WTC11 (cell line): ENCODE data around the gene ZNF827. TPM values are rescaled to one million over a fixed set of nuclear protein-coding genes. Genes with fewer than 3 reads are reported as not detected.

Experiments used
- ATAC-seq: fragments of 200-7000 bp; cut with Tn5 transposase; 2 replicates; pipeline ENCODE4 v1.10.0; 2021; ENCODE audit warnings: mild to moderate bottlenecking, moderate library complexity
- CTCF ChIA-PET: fragments of 300-600 bp; sonication (Branson Sonifier 250); formaldehyde crosslinking; loops from one replicate; lab custom pipeline; 2021; ENCODE audit warnings: antibody characterized with exemption; lab: Charles Lee
- POLR2A ChIA-PET: fragments of 350-600 bp; sonication (Branson Sonifier 250); formaldehyde crosslinking; loops from one replicate; lab custom pipeline; 2021; ENCODE audit warnings: antibody characterized with exemption; lab: Charles Lee
- DNase-seq: peaks from one replicate; pipeline ENCODE4 v3.0.0; 2021; ENCODE audit warnings: low spot score
- H3K27ac Mint-ChIP-seq: 2 replicates; pipeline ENCODE4 v1.8.0; 2021; ENCODE audit warnings: mixed read lengths
- H3K27me3 Mint-ChIP-seq: 2 replicates; pipeline ENCODE4 v1.8.0; 2021; ENCODE audit warnings: low read depth, mild to moderate bottlenecking, moderate library complexity, mixed read lengths
- H3K36me3 Mint-ChIP-seq: 2 replicates; pipeline ENCODE4 v1.8.0; 2021; ENCODE audit warnings: mixed read lengths
- H3K4me1 Mint-ChIP-seq: 2 replicates; pipeline ENCODE4 v1.8.0; 2022; ENCODE audit warnings: mixed read lengths
- H3K4me3 Mint-ChIP-seq: 2 replicates; pipeline ENCODE4 v1.8.0; 2021; ENCODE audit warnings: mild to moderate bottlenecking, moderate library complexity, mixed read lengths
- H3K9me3 Mint-ChIP-seq: 2 replicates; pipeline ENCODE4 v1.8.0; 2021; ENCODE audit warnings: mixed read lengths
- CTCF ChIP-seq: fragments of 200-600 bp; IDR thresholded peaks from 2 replicates; pipeline ENCODE4 v1.8.0; 2022; ENCODE audit warnings: antibody characterized with exemption
- ELF4 ChIP-seq: sonication (generic); formaldehyde crosslinking; IDR thresholded peaks from 2 replicates; pipeline ENCODE4 v1.8.1; 2022; ENCODE audit warnings: low read depth, mild to moderate bottlenecking, moderate library complexity, missing genetic modification reagents
- FOXK1 ChIP-seq: sonication (generic); formaldehyde crosslinking; IDR thresholded peaks from 2 replicates; pipeline ENCODE4 v1.8.0; 2022; ENCODE audit warnings: mild to moderate bottlenecking, moderate library complexity, missing genetic modification reagents
- FOXP1 ChIP-seq: sonication (generic); formaldehyde crosslinking; IDR thresholded peaks from 2 replicates; pipeline ENCODE4 v1.8.0; 2022; ENCODE audit warnings: missing genetic modification reagents, mild to moderate bottlenecking, moderate library complexity, borderline replicate concordance
- MXD4 ChIP-seq: fragments of 250-450 bp; sonication (Bioruptor Pico); IDR thresholded peaks from 2 replicates; pipeline ENCODE4 v1.8.0; 2021; ENCODE audit warnings: mild to moderate bottlenecking, moderate library complexity, borderline replicate concordance
- NR1H2 ChIP-seq: sonication (generic); formaldehyde crosslinking; IDR thresholded peaks from 2 replicates; pipeline ENCODE4 v1.9.0; 2021; ENCODE audit warnings: mild to moderate bottlenecking, moderate library complexity, missing genetic modification reagents
- ZBTB43 ChIP-seq: sonication (generic); formaldehyde crosslinking; IDR thresholded peaks from 2 replicates; pipeline ENCODE4 v1.8.1; 2023; ENCODE audit warnings: mild to moderate bottlenecking, missing genetic modification reagents
- ZMAT4 ChIP-seq: fragments of 250-450 bp; sonication (Bioruptor Pico); IDR thresholded peaks from 2 replicates; pipeline ENCODE4 v1.9.0; 2021; ENCODE audit warnings: mild to moderate bottlenecking
- ZNF138 ChIP-seq: sonication (generic); formaldehyde crosslinking; conservative IDR thresholded peaks from 2 replicates; pipeline ENCODE4 v1.8.1; 2022; ENCODE audit warnings: mild to moderate bottlenecking, moderate library complexity, missing genetic modification reagents
- ZNF263 ChIP-seq: sonication (generic); formaldehyde crosslinking; IDR thresholded peaks from 2 replicates; pipeline ENCODE4 v1.8.1; 2022; ENCODE audit warnings: low read depth, mild to moderate bottlenecking, moderate library complexity, missing genetic modification reagents
- ZNF423 ChIP-seq: fragments of 250-450 bp; sonication (Bioruptor Pico); IDR thresholded peaks from 2 replicates; pipeline ENCODE4 v2.1.2; 2022; ENCODE audit warnings: mild to moderate bottlenecking, moderate library complexity
- ZNF671 ChIP-seq: fragments of 250-450 bp; sonication (Bioruptor Pico); IDR thresholded peaks from 2 replicates; pipeline ENCODE4 v1.8.0; 2021; ENCODE audit warnings: mild to moderate bottlenecking
- total RNA-seq: library from RNA; stranded (reverse); gene quantifications from 3 replicates; pipeline ENCODE4 v1.2.3, GENCODE V29; 2021
- TF ChIP-seq, protein P1 (sequence below): fragments of 250-450 bp; sonication (Bioruptor Pico); conservative IDR thresholded peaks from 2 replicates; pipeline ENCODE4 v1.9.0; 2021; ENCODE audit warnings: mild to moderate bottlenecking
- TF ChIP-seq, protein P2 (sequence below): sonication (generic); formaldehyde crosslinking; IDR thresholded peaks from 2 replicates; pipeline ENCODE4 v1.8.0; 2022; ENCODE audit warnings: mild to moderate bottlenecking, missing genetic modification reagents
- TF ChIP-seq, protein P3 (sequence below): sonication (generic); formaldehyde crosslinking; IDR thresholded peaks from 2 replicates; pipeline ENCODE4 v1.8.1; 2023; ENCODE audit warnings: mild to moderate bottlenecking, moderate library complexity, missing genetic modification reagents
- TF ChIP-seq, protein P4 (sequence below): sonication (generic); formaldehyde crosslinking; IDR thresholded peaks from 2 replicates; pipeline ENCODE4 v1.8.1; 2022; ENCODE audit warnings: missing genetic modification reagents, borderline replicate concordance
- TF ChIP-seq, protein P5 (sequence below): sonication (generic); formaldehyde crosslinking; IDR thresholded peaks from 2 replicates; pipeline ENCODE4 v1.8.1; 2022; ENCODE audit warnings: low read depth, missing genetic modification reagents, borderline replicate concordance

ZNF827 gene
- total RNA-seq, 1 experiment from 2014 or later, result 25.6 TPM

DNA sequence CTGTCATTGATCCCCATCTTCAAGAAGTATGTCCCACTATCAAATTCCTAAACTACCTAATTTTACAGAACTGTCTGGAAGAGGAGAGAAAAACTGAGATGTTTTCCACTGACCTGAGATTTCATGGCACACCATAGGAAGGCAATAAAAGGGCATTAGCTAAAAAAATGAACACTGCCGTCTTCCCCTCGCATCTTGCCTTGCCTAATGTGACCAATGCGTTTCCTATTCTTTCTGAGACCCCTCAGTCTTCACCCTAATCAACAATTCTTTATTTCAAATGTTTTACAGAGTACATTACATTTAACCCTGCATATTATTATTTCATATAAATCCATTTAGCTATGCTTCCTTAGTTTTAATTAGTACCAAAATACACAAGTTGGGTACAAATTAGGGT, 43.6 kb downstream of the ZNF827 start:
- POLR2A ChIA-PET, result no interaction called here
- Mint-ChIP-seq H3K27ac (peak overlapping the region; percentile 72), H3K27me3 (no peaks in the 10 kb centered on the region), H3K36me3 (peaks cover 15% of the 10 kb centered on the region), H3K9me3 (no peaks in the 10 kb centered on the region), H3K4me3 (no peak overlapping the region), H3K4me1 (peaks cover 85% of the 10 kb centered on the region)
- no peak for TF ChIP-seq MXD4 (CRISPR knock-in tag)
- TF ChIP-seq ZNF138 (CRISPR knock-in tag), result no peak
- TF ChIP-seq, protein P1, sequence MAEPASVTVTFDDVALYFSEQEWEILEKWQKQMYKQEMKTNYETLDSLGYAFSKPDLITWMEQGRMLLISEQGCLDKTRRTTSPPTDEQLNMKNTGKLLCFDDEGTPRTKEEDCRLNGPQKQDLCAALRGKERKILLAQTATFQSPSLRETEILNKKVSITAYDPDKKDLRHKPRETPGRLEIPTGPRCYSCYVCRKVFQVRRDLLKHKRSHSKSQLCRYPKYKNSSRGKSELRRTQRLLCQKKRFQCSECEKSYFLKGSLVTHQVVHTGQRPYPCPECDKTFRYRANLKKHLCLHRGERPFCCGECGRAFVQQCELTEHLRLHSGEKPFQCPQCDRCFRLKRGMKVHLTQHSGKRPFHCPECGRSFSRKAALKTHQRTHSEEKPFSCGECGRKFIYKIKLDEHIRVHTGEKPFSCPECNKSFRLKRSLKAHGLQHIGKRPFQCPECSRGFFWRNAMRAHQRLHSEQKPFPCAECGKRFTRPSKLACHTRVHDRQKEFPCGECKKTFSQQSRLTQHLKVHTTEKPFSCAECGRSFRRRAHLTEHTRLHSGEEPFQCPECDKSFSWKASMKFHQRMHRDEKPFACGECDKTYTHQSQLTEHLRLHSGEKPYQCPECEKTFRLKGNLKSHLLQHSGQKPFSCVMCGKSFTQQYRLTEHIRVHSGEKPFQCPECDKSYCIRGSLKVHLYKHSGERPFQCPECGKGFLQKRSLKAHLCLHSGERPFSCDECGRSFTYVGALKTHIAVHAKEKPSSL (CRISPR knock-in tag), result no peak
- TF ChIP-seq FOXK1 (CRISPR knock-in tag), result no peak
- TF ChIP-seq, protein P2, sequence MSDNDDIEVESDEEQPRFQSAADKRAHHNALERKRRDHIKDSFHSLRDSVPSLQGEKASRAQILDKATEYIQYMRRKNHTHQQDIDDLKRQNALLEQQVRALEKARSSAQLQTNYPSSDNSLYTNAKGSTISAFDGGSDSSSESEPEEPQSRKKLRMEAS (CRISPR knock-in tag), result no peak
- TF ChIP-seq, protein P3, sequence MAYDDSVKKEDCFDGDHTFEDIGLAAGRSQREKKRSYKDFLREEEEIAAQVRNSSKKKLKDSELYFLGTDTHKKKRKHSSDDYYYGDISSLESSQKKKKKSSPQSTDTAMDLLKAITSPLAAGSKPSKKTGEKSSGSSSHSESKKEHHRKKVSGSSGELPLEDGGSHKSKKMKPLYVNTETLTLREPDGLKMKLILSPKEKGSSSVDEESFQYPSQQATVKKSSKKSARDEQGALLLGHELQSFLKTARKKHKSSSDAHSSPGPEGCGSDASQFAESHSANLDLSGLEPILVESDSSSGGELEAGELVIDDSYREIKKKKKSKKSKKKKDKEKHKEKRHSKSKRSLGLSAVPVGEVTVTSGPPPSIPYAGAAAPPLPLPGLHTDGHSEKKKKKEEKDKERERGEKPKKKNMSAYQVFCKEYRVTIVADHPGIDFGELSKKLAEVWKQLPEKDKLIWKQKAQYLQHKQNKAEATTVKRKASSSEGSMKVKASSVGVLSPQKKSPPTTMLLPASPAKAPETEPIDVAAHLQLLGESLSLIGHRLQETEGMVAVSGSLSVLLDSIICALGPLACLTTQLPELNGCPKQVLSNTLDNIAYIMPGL (CRISPR knock-in tag), result no peak
- no peak for TF ChIP-seq ELF4
- TF ChIP-seq FOXP1 (CRISPR knock-in tag), result no peak
- TF ChIP-seq ZNF671, result no peak
- TF ChIP-seq ZMAT4 (CRISPR knock-in tag), result no peak
- no peak for TF ChIP-seq NR1H2
- TF ChIP-seq, protein P4, sequence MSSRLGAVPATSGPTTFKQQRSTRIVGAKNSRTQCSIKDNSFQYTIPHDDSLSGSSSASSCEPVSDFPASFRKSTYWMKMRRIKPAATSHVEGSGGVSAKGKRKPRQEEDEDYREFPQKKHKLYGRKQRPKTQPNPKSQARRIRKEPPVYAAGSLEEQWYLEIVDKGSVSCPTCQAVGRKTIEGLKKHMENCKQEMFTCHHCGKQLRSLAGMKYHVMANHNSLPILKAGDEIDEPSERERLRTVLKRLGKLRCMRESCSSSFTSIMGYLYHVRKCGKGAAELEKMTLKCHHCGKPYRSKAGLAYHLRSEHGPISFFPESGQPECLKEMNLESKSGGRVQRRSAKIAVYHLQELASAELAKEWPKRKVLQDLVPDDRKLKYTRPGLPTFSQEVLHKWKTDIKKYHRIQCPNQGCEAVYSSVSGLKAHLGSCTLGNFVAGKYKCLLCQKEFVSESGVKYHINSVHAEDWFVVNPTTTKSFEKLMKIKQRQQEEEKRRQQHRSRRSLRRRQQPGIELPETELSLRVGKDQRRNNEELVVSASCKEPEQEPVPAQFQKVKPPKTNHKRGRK (CRISPR knock-in tag), result no peak
- TF ChIP-seq ZBTB43 (CRISPR knock-in tag), result no peak
- TF ChIP-seq, protein P5, sequence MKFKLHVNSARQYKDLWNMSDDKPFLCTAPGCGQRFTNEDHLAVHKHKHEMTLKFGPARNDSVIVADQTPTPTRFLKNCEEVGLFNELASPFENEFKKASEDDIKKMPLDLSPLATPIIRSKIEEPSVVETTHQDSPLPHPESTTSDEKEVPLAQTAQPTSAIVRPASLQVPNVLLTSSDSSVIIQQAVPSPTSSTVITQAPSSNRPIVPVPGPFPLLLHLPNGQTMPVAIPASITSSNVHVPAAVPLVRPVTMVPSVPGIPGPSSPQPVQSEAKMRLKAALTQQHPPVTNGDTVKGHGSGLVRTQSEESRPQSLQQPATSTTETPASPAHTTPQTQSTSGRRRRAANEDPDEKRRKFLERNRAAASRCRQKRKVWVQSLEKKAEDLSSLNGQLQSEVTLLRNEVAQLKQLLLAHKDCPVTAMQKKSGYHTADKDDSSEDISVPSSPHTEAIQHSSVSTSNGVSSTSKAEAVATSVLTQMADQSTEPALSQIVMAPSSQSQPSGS (CRISPR knock-in tag), result no peak
- ATAC-seq (no peak), DNase-seq (no peak)
- CTCF ChIA-PET, result interaction anchor here (1.6 kb wide), 1 partner anchor 13 kb away, joined by 3 read pairs; no protein-coding TSS in a partner anchor

- DNase-seq (peak; percentile 66), ATAC-seq (peak; percentile 68)
- ChIA-PET CTCF (interaction anchor here (0.7 to 0.8 kb wide), 2 partner anchors 38 to 41 kb away, joined by 3 to 4 read pairs; no protein-coding TSS in a partner anchor), POLR2A (no interaction called here)
- H3K4me1 Mint-ChIP-seq, result peaks cover 85% of the 10 kb centered on the region
- peaks cover 23% of the 10 kb centered on the region for H3K36me3 Mint-ChIP-seq
- peak overlapping the region; percentile 24 for H3K27ac Mint-ChIP-seq
- TF ChIP-seq CTCF (peak; percentile 36; the same call in 1 of the 2 replicates), ZNF423 (0 out of 2 replicates have a peak, but pooled peaks have one; percentile 13), ZNF263 (CRISPR knock-in tag) (no peak)
- H3K27me3 Mint-ChIP-seq, result no peaks in the 10 kb centered on the region
- no peak overlapping the region for H3K4me3 Mint-ChIP-seq
- no peaks in the 10 kb centered on the region for H3K9me3 Mint-ChIP-seq
Measured at GRCh38 chr4:145891958-145892357, 46.7 kb downstream of the ZNF827 start.
